ENCODE results near the gene SLC44A2. TPM values are rescaled to one million over a fixed set of nuclear protein-coding genes. Genes with fewer than 3 reads are reported as not detected.

The SLC44A2 gene
- total RNA-seq, 3 donors from 2014 or later, result 41.5 to 45.8 (median 44.3) TPM

GRCh38 chr19:10634963-10635362 lies 9.6 kb downstream of the SLC44A2 start:
- Mint-ChIP-seq H3K9me3 (no peaks in the 10 kb centered on the region), H3K36me3 (ENCODE audit: insufficient read depth) (peaks cover 32% of the 10 kb centered on the region), H3K4me1 (ENCODE audit: low read depth) (peaks cover 7% of the 10 kb centered on the region), H3K27me3 (ENCODE audit: low read depth) (no peaks in the 10 kb centered on the region), H3K4me3 (no peak overlapping the region)
- DNase-seq (no peak), ATAC-seq (no peak)

- DNase-seq (no peak), ATAC-seq (no peak)
- peaks cover 12% of the 10 kb centered on the region for H3K4me1 Mint-ChIP-seq (ENCODE audit: low read depth)
- no peaks in the 10 kb centered on the region for H3K9me3 Mint-ChIP-seq
- no peak overlapping the region for H3K4me3 Mint-ChIP-seq
- no peaks in the 10 kb centered on the region for H3K27me3 Mint-ChIP-seq (ENCODE audit: low read depth)
- peaks cover 27% of the 10 kb centered on the region for H3K36me3 Mint-ChIP-seq (ENCODE audit: insufficient read depth)
Observed at GRCh38 chr19:10636304-10636972, 11.1 kb downstream of the SLC44A2 start.

GRCh38 chr19:10637894-10638293 lies 12.5 kb downstream of the SLC44A2 start:
- no peaks in the 10 kb centered on the region for H3K9me3 Mint-ChIP-seq
- H3K4me3 Mint-ChIP-seq, result no peak overlapping the region
- H3K4me1 Mint-ChIP-seq (ENCODE audit: low read depth), result peaks cover 19% of the 10 kb centered on the region
- no peaks in the 10 kb centered on the region for H3K27me3 Mint-ChIP-seq (ENCODE audit: low read depth)
- no peak for DNase-seq
- ATAC-seq, result no peak
- peaks cover 22% of the 10 kb centered on the region for H3K36me3 Mint-ChIP-seq (ENCODE audit: insufficient read depth)

- Mint-ChIP-seq H3K4me3 (no peak overlapping the region), H3K36me3 (ENCODE audit: insufficient read depth) (peaks cover 24% of the 10 kb centered on the region), H3K4me1 (ENCODE audit: low read depth) (peaks cover 37% of the 10 kb centered on the region), H3K9me3 (no peaks in the 10 kb centered on the region), H3K27me3 (ENCODE audit: low read depth) (no peaks in the 10 kb centered on the region)
- DNase-seq (no peak), ATAC-seq (no peak)
Observed at GRCh38 chr19:10639836-10640235, 14.5 kb downstream of the SLC44A2 start.

- Mint-ChIP-seq H3K27me3 (ENCODE audit: low read depth) (no peaks in the 10 kb centered on the region), H3K4me3 (no peak overlapping the region), H3K36me3 (ENCODE audit: insufficient read depth) (peaks cover 20% of the 10 kb centered on the region), H3K9me3 (no peaks in the 10 kb centered on the region), H3K4me1 (ENCODE audit: low read depth) (peaks cover 37% of the 10 kb centered on the region)
- DNase-seq, result no peak
- no peak for ATAC-seq
Observed at GRCh38 chr19:10640361-10640760, 15.0 kb downstream of the SLC44A2 start.

GRCh38 chr19:10641248-10641647 lies 15.9 kb downstream of the SLC44A2 start:
- DNase-seq (no peak), ATAC-seq (no peak)
- Mint-ChIP-seq H3K27me3 (ENCODE audit: low read depth) (no peaks in the 10 kb centered on the region), H3K4me3 (no peak overlapping the region), H3K36me3 (ENCODE audit: insufficient read depth) (peaks cover 16% of the 10 kb centered on the region), H3K9me3 (no peaks in the 10 kb centered on the region), H3K4me1 (ENCODE audit: low read depth) (peaks cover 37% of the 10 kb centered on the region)

GRCh38 chr19:10642473-10643171 lies 17.3 kb downstream of the SLC44A2 start:
- H3K36me3 Mint-ChIP-seq (ENCODE audit: insufficient read depth), result peaks cover 9% of the 10 kb centered on the region
- ATAC-seq (no peak), DNase-seq (no peak)
- H3K9me3 Mint-ChIP-seq, result no peaks in the 10 kb centered on the region
- no peaks in the 10 kb centered on the region for H3K27me3 Mint-ChIP-seq (ENCODE audit: low read depth)
- peaks cover 36% of the 10 kb centered on the region for H3K4me1 Mint-ChIP-seq (ENCODE audit: low read depth)
- H3K4me3 Mint-ChIP-seq, result no peak overlapping the region

GRCh38 chr19:10643172-10643967 lies 18.0 kb downstream of the SLC44A2 start:
- DNase-seq (no peak), ATAC-seq (no peak)
- Mint-ChIP-seq H3K36me3 (ENCODE audit: insufficient read depth) (peaks cover 4% of the 10 kb centered on the region), H3K4me1 (ENCODE audit: low read depth) (peaks cover 31% of the 10 kb centered on the region), H3K9me3 (no peaks in the 10 kb centered on the region), H3K27me3 (ENCODE audit: low read depth) (no peaks in the 10 kb centered on the region), H3K4me3 (no peak overlapping the region)

- peaks cover 32% of the 10 kb centered on the region for H3K4me1 Mint-ChIP-seq (ENCODE audit: low read depth)
- DNase-seq (no peak), ATAC-seq (no peak)
- H3K27me3 Mint-ChIP-seq (ENCODE audit: low read depth), result no peaks in the 10 kb centered on the region
- H3K36me3 Mint-ChIP-seq (ENCODE audit: insufficient read depth), result peaks cover 4% of the 10 kb centered on the region
- no peaks in the 10 kb centered on the region for H3K9me3 Mint-ChIP-seq
- H3K4me3 Mint-ChIP-seq, result no peak overlapping the region
Observed at GRCh38 chr19:10643968-10644259, 18.6 kb downstream of the SLC44A2 start.

- Mint-ChIP-seq H3K9me3 (no peaks in the 10 kb centered on the region), H3K4me1 (ENCODE audit: low read depth) (peaks cover 32% of the 10 kb centered on the region), H3K36me3 (ENCODE audit: insufficient read depth) (peaks cover 4% of the 10 kb centered on the region), H3K27me3 (ENCODE audit: low read depth) (no peaks in the 10 kb centered on the region), H3K4me3 (no peak overlapping the region)
- peak; percentile 86 for DNase-seq
- peak; percentile 92 to 95 for ATAC-seq
Observed at GRCh38 chr19:10644260-10645007, 19.1 kb downstream of the SLC44A2 start.

- DNase-seq (no peak), ATAC-seq (no peak)
- H3K27me3 Mint-ChIP-seq (ENCODE audit: low read depth), result no peaks in the 10 kb centered on the region
Observed at GRCh38 chr19:10646456-10647159, 21.3 kb downstream of the SLC44A2 start.

GRCh38 chr19:10648360-10648759 lies 23.0 kb downstream of the SLC44A2 start:
- Mint-ChIP-seq H3K27me3 (ENCODE audit: low read depth) (no peaks in the 10 kb centered on the region), H3K36me3 (ENCODE audit: insufficient read depth) (peaks cover 3% of the 10 kb centered on the region), H3K9me3 (no peaks in the 10 kb centered on the region), H3K4me3 (no peak overlapping the region), H3K4me1 (ENCODE audit: low read depth) (peaks cover 23% of the 10 kb centered on the region)
- ATAC-seq, result no peak
- no peak for DNase-seq

More at GRCh38 chr19:10646456-10647159, 21.3 kb downstream of the SLC44A2 start:
- peaks cover 5% of the 10 kb centered on the region for H3K36me3 Mint-ChIP-seq (ENCODE audit: insufficient read depth)
- peaks cover 27% of the 10 kb centered on the region for H3K4me1 Mint-ChIP-seq (ENCODE audit: low read depth)
- H3K4me3 Mint-ChIP-seq, result no peak overlapping the region
- no peaks in the 10 kb centered on the region for H3K9me3 Mint-ChIP-seq

- no peak for DNase-seq
- Mint-ChIP-seq H3K27me3 (ENCODE audit: low read depth) (no peaks in the 10 kb centered on the region), H3K4me3 (peak overlapping the region; percentile 92), H3K9me3 (no peaks in the 10 kb centered on the region), H3K36me3 (ENCODE audit: insufficient read depth) (peaks cover 12% of the 10 kb centered on the region), H3K4me1 (ENCODE audit: low read depth) (peaks cover 26% of the 10 kb centered on the region)
- no peak for ATAC-seq
Observed at GRCh38 chr19:10651851-10652250, 26.5 kb downstream of the SLC44A2 start.

GRCh38 chr19:10653482-10653731 lies 28.1 kb downstream of the SLC44A2 start:
- H3K27me3 Mint-ChIP-seq (ENCODE audit: low read depth), result no peaks in the 10 kb centered on the region

More at GRCh38 chr19:10653482-10653731, 28.1 kb downstream of the SLC44A2 start:
- H3K9me3 Mint-ChIP-seq, result no peaks in the 10 kb centered on the region
- ATAC-seq (no peak), DNase-seq (no peak)
- H3K36me3 Mint-ChIP-seq (ENCODE audit: insufficient read depth), result peaks cover 16% of the 10 kb centered on the region
- H3K4me3 Mint-ChIP-seq, result peak overlapping the region; percentile 92
- peaks cover 32% of the 10 kb centered on the region for H3K4me1 Mint-ChIP-seq (ENCODE audit: low read depth)

Measured in activated T-cell treated with anti-CD3 and anti-CD28 coated beads, Interleukin-2, amount 50 U/mL, for 4 hours (primary cell).